Measurements from ENCODE around the gene C1QTNF8.
"Not testable (repeated sequence)": the region's sequence is repeated elsewhere in the genome, so short reads cannot be mapped to it uniquely, and the experiment has no call there.

The C1QTNF8 gene

GRCh38 chr16:1091992-1092552 lies 4.0 kb downstream of the C1QTNF8 start:
- ChIA-PET CTCF (no interaction called here), POLR2A (no interaction called here)
- 97% methylated on average over 17 of the region's 27 CpGs for WGBS (ENCODE audit: insufficient coverage)
- peaks cover 0 to 80% (median 7%) of the 10 kb centered on the region in 5 experiments for H3K27me3 ChIP-seq (replicated peaks in 2 of 5; ENCODE audit: control insufficient read depth in 4 of 5, insufficient read depth in 5 of 5, low read length in 4 of 5)
- no peaks in the 10 kb centered on the region for H3K36me3 ChIP-seq (ENCODE audit: control insufficient read depth in 4 of 4, insufficient read depth in 4 of 4, low read length in 3 of 4)
- peaks cover 0 to 7% (median 0%) of the 10 kb centered on the region in 4 experiments for H3K4me1 ChIP-seq (ENCODE audit: control extremely low read depth in 1 of 4, control insufficient read depth in 4 of 4, insufficient read depth in 4 of 4, low read length in 3 of 4)
- no peak for DNase-seq
- peaks cover 0 to 13% (median 0%) of the 10 kb centered on the region in 5 experiments for H3K9me3 ChIP-seq (ENCODE audit: control extremely low read depth in 1 of 5, control insufficient read depth in 4 of 5, insufficient read depth in 2 of 5, low read depth in 1 of 5, low read length in 4 of 5)
- H3K27ac ChIP-seq (ENCODE audit: insufficient read depth in 1 of 2, low read depth in 1 of 2, low read length in 2 of 2, poor library complexity in 1 of 2, severe bottlenecking in 2 of 2) = no peak overlapping the region
- no peak overlapping the region for H3K4me3 ChIP-seq (ENCODE audit: control insufficient read depth in 1 of 7, extremely low read depth in 1 of 7, insufficient read depth in 4 of 7, low read depth in 2 of 7, low read length in 6 of 7)

GRCh38 chr16:1090620-1091587 lies 5.1 kb downstream of the C1QTNF8 start:
- Histone ChIP-seq H3K27me3 (replicated peaks in 2 of 5; ENCODE audit: control insufficient read depth in 4 of 5, insufficient read depth in 5 of 5, low read length in 4 of 5) (peaks cover 0 to 70% (median 7%) of the 10 kb centered on the region in 5 experiments), H3K9me3 (ENCODE audit: control extremely low read depth in 1 of 5, control insufficient read depth in 4 of 5, insufficient read depth in 2 of 5, low read depth in 1 of 5, low read length in 4 of 5) (peaks cover 0 to 14% (median 4%) of the 10 kb centered on the region in 5 experiments), H3K4me3 (ENCODE audit: control insufficient read depth in 1 of 7, extremely low read depth in 1 of 7, insufficient read depth in 4 of 7, low read depth in 2 of 7, low read length in 6 of 7) (no peak overlapping the region), H3K27ac (ENCODE audit: insufficient read depth in 1 of 2, low read depth in 1 of 2, low read length in 2 of 2, poor library complexity in 1 of 2, severe bottlenecking in 2 of 2) (no peak overlapping the region), H3K36me3 (ENCODE audit: control insufficient read depth in 4 of 4, insufficient read depth in 4 of 4, low read length in 3 of 4) (no peaks in the 10 kb centered on the region), H3K4me1 (ENCODE audit: control extremely low read depth in 1 of 4, control insufficient read depth in 4 of 4, insufficient read depth in 4 of 4, low read length in 3 of 4) (peaks cover 0 to 7% (median 0%) of the 10 kb centered on the region in 4 experiments)
- WGBS (ENCODE audit: insufficient coverage) = 43% methylated on average over 18 of the region's 27 CpGs
- no peak for DNase-seq
- POLR2A ChIA-PET = no interaction called here
- CTCF ChIA-PET = no interaction called here

GRCh38 chr16:1089822-1090619 lies 6.0 kb downstream of the C1QTNF8 start:
- H3K27ac ChIP-seq (ENCODE audit: insufficient read depth in 1 of 2, low read depth in 1 of 2, low read length in 2 of 2, poor library complexity in 1 of 2, severe bottlenecking in 2 of 2) = no peak overlapping the region
- H3K9me3 ChIP-seq (ENCODE audit: control extremely low read depth in 1 of 5, control insufficient read depth in 4 of 5, insufficient read depth in 2 of 5, low read depth in 1 of 5, low read length in 4 of 5) = peaks cover 2 to 20% (median 8%) of the 10 kb centered on the region in 5 experiments
- ChIA-PET CTCF (no interaction called here), POLR2A (no interaction called here)
- no peaks in the 10 kb centered on the region for H3K36me3 ChIP-seq (ENCODE audit: control insufficient read depth in 4 of 4, insufficient read depth in 4 of 4, low read length in 3 of 4)
- 32% methylated on average over 31 of the region's 38 CpGs for WGBS (ENCODE audit: insufficient coverage)
- H3K27me3 ChIP-seq (replicated peaks in 2 of 5; ENCODE audit: control insufficient read depth in 4 of 5, insufficient read depth in 5 of 5, low read length in 4 of 5) = peaks cover 0 to 64% (median 7%) of the 10 kb centered on the region in 5 experiments
- peak overlapping the region in 1 of 7 experiments; percentile 10 for H3K4me3 ChIP-seq (ENCODE audit: control insufficient read depth in 1 of 7, extremely low read depth in 1 of 7, insufficient read depth in 4 of 7, low read depth in 2 of 7, low read length in 6 of 7)
- DNase-seq = no peak
- peaks cover 0 to 7% (median 0%) of the 10 kb centered on the region in 4 experiments for H3K4me1 ChIP-seq (ENCODE audit: control extremely low read depth in 1 of 4, control insufficient read depth in 4 of 4, insufficient read depth in 4 of 4, low read length in 3 of 4)

- H3K27ac ChIP-seq (ENCODE audit: insufficient read depth in 1 of 2, low read depth in 1 of 2, low read length in 2 of 2, poor library complexity in 1 of 2, severe bottlenecking in 2 of 2) = no peak overlapping the region
- no peak overlapping the region for H3K4me3 ChIP-seq (ENCODE audit: control insufficient read depth in 1 of 7, extremely low read depth in 1 of 7, insufficient read depth in 4 of 7, low read depth in 2 of 7, low read length in 6 of 7)
- peaks cover 0 to 62% (median 7%) of the 10 kb centered on the region in 5 experiments for H3K27me3 ChIP-seq (replicated peaks in 2 of 5; ENCODE audit: control insufficient read depth in 4 of 5, insufficient read depth in 5 of 5, low read length in 4 of 5)
- H3K4me1 ChIP-seq (ENCODE audit: control extremely low read depth in 1 of 4, control insufficient read depth in 4 of 4, insufficient read depth in 4 of 4, low read length in 3 of 4) = peaks cover 0 to 7% (median 0%) of the 10 kb centered on the region in 4 experiments
- H3K36me3 ChIP-seq (ENCODE audit: control insufficient read depth in 4 of 4, insufficient read depth in 4 of 4, low read length in 3 of 4) = no peaks in the 10 kb centered on the region
- H3K9me3 ChIP-seq (ENCODE audit: control extremely low read depth in 1 of 5, control insufficient read depth in 4 of 5, insufficient read depth in 2 of 5, low read depth in 1 of 5, low read length in 4 of 5) = peaks cover 2 to 26% (median 12%) of the 10 kb centered on the region in 5 experiments
- no peak for DNase-seq
- CTCF ChIA-PET = no interaction called here
- POLR2A ChIA-PET = no interaction called here
- 81% methylated on average over 15 of the region's 17 CpGs for WGBS (ENCODE audit: insufficient coverage)
Observed at GRCh38 chr16:1089439-1089821, 6.6 kb downstream of the C1QTNF8 start.

GRCh38 chr16:1088295-1089170 lies 7.5 kb downstream of the C1QTNF8 start:
- H3K4me1 ChIP-seq (ENCODE audit: control extremely low read depth in 1 of 4, control insufficient read depth in 4 of 4, insufficient read depth in 4 of 4, low read length in 3 of 4) = peaks cover 0 to 7% (median 0%) of the 10 kb centered on the region in 4 experiments
- 87% methylated on average over 34 of the region's 40 CpGs for WGBS (ENCODE audit: insufficient coverage)
- ChIA-PET POLR2A (no interaction called here), CTCF (no interaction called here)
- H3K9me3 ChIP-seq (ENCODE audit: control extremely low read depth in 1 of 5, control insufficient read depth in 4 of 5, insufficient read depth in 2 of 5, low read depth in 1 of 5, low read length in 4 of 5) = peaks cover 2 to 33% (median 19%) of the 10 kb centered on the region in 5 experiments
- peaks cover 0 to 63% (median 7%) of the 10 kb centered on the region in 5 experiments for H3K27me3 ChIP-seq (replicated peaks in 2 of 5; ENCODE audit: control insufficient read depth in 4 of 5, insufficient read depth in 5 of 5, low read length in 4 of 5)
- no peak for DNase-seq
- H3K4me3 ChIP-seq (ENCODE audit: control insufficient read depth in 1 of 7, extremely low read depth in 1 of 7, insufficient read depth in 4 of 7, low read depth in 2 of 7, low read length in 6 of 7) = no peak overlapping the region
- H3K27ac ChIP-seq (ENCODE audit: insufficient read depth in 1 of 2, low read depth in 1 of 2, low read length in 2 of 2, poor library complexity in 1 of 2, severe bottlenecking in 2 of 2) = no peak overlapping the region
- no peaks in the 10 kb centered on the region for H3K36me3 ChIP-seq (ENCODE audit: control insufficient read depth in 4 of 4, insufficient read depth in 4 of 4, low read length in 3 of 4)

GRCh38 chr16:1086443-1086842 lies 9.6 kb downstream of the C1QTNF8 start:
- peaks cover 0 to 74% (median 9%) of the 10 kb centered on the region in 5 experiments for H3K27me3 ChIP-seq (replicated peaks in 2 of 5; ENCODE audit: control insufficient read depth in 4 of 5, insufficient read depth in 5 of 5, low read length in 4 of 5)
- H3K36me3 ChIP-seq (ENCODE audit: control insufficient read depth in 4 of 4, insufficient read depth in 4 of 4, low read length in 3 of 4); H3K4me3 ChIP-seq (ENCODE audit: control insufficient read depth in 1 of 7, extremely low read depth in 1 of 7, insufficient read depth in 4 of 7, low read depth in 2 of 7, low read length in 6 of 7); POLR2A ChIA-PET; H3K4me1 ChIP-seq (ENCODE audit: control extremely low read depth in 1 of 4, control insufficient read depth in 4 of 4, insufficient read depth in 4 of 4, low read length in 3 of 4); DNase-seq; H3K27ac ChIP-seq (ENCODE audit: insufficient read depth in 1 of 2, low read depth in 1 of 2, low read length in 2 of 2, poor library complexity in 1 of 2, severe bottlenecking in 2 of 2): not testable (repeated sequence)
- peaks cover 2 to 44% (median 17%) of the 10 kb centered on the region in 5 experiments for H3K9me3 ChIP-seq (ENCODE audit: control extremely low read depth in 1 of 5, control insufficient read depth in 4 of 5, insufficient read depth in 2 of 5, low read depth in 1 of 5, low read length in 4 of 5)
- 98% methylated on average over 7 of the region's 10 CpGs for WGBS (ENCODE audit: insufficient coverage)
- CTCF ChIA-PET = interaction anchor here (1.3 kb wide), 1 partner anchor 17 kb away, joined by 3 read pairs; no protein-coding TSS in a partner anchor
